H1 (cell line): ENCODE results near the gene PSMD5. TPM values are rescaled to one million over a fixed set of nuclear protein-coding genes. Genes with fewer than 3 reads are reported as not detected.

Source experiments
- CTCF ChIA-PET: fragments of 300-600 bp; sonication (Branson Sonifier 250); formaldehyde crosslinking; loops from one replicate; lab custom pipeline; 2021; ENCODE audit not compliant: partially characterized antibody; lab: Charles Lee
- POLR2A ChIA-PET: fragments of 300-600 bp; sonication (Branson Sonifier 250); formaldehyde crosslinking; loops from one replicate; lab custom pipeline; 2021; ENCODE audit warnings: inconsistent platforms; ENCODE audit not compliant: partially characterized antibody; lab: Charles Lee
- DNase-seq, 2 experiments: peaks; one replicate each; pipeline versions ENCODE4 v3.0.0 to v3.0.0-alpha.2; 2010 to 2022; ENCODE audit warnings: low spot score in 2 of 2, low read depth in 1 of 2, mixed read lengths in 1 of 2
- FAIRE-seq: peaks from 2 replicates; lab custom pipeline; 2011; peaks lifted over from hg19 to GRCh38; lab: Jason Lieb, UNC
- H2AFZ ChIP-seq: 2 replicates; pipeline ENCODE4 v1.8.1; 2012; ENCODE audit warnings: low read length, inconsistent platforms
- H2AK5ac ChIP-seq: 2 replicates; pipeline ENCODE4 v1.6.1; 2013; ENCODE audit warnings: low read depth, low read length
- H2BK120ac ChIP-seq: replicated peaks from 2 replicates; pipeline ENCODE3; 2013; ENCODE audit warnings: low read depth, low read length, inconsistent platforms
- H2BK12ac ChIP-seq: 2 replicates; pipeline ENCODE4 v1.6.1; 2013; ENCODE audit warnings: low read depth, low read length
- H2BK15ac ChIP-seq: 2 replicates; pipeline ENCODE4 v1.6.1; 2013; ENCODE audit warnings: low read length
- H2BK20ac ChIP-seq: 2 replicates; pipeline ENCODE4 v1.6.1; 2013; ENCODE audit warnings: low read length
- H2BK5ac ChIP-seq: 2 replicates; pipeline ENCODE4 v1.6.1; 2013; ENCODE audit warnings: low read depth, low read length
- H3K14ac ChIP-seq: 2 replicates; pipeline ENCODE4 v1.6.1; 2013; ENCODE audit warnings: inconsistent platforms; ENCODE audit not compliant: insufficient read length
- H3K18ac ChIP-seq: 2 replicates; pipeline ENCODE4 v1.6.1; 2013; ENCODE audit warnings: low read length; ENCODE audit errors: extremely low read depth
- H3K23ac ChIP-seq: 2 replicates; pipeline ENCODE4 v1.6.1; 2013; ENCODE audit warnings: inconsistent platforms; ENCODE audit not compliant: insufficient read length
- H3K23me2 ChIP-seq: 2 replicates; pipeline ENCODE4 v1.6.1; 2013; ENCODE audit warnings: low read depth, low read length
- H3K27ac ChIP-seq: 2 replicates; pipeline ENCODE4 v1.6.1; 2011; ENCODE audit warnings: low read depth, low read length, inconsistent platforms
- H3K27me3 ChIP-seq, 4 experiments: replicated peaks in 1 of 4; 1 replicate in 1 of 4; 2 replicates in 3 of 4; pipeline versions ENCODE4 v1.6.1 to v1.8.1; 2011 to 2013; ENCODE audit warnings: low read length in 3 of 4, mild to moderate bottlenecking in 3 of 4, inconsistent platforms in 2 of 4, mixed read lengths in 2 of 4, moderate library complexity in 1 of 4; ENCODE audit not compliant: control insufficient read depth in 3 of 4, insufficient read depth in 3 of 4; ENCODE audit errors: extremely low read depth in 1 of 4
- H3K36me3 ChIP-seq, 4 experiments: 2 replicates each; pipeline versions ENCODE4 v1.6.1 to v1.8.1; 2011 to 2013; ENCODE audit warnings: mild to moderate bottlenecking in 4 of 4, low read length in 3 of 4, moderate library complexity in 2 of 4, control low read depth in 1 of 4, inconsistent platforms in 1 of 4; ENCODE audit not compliant: insufficient read depth in 4 of 4, control insufficient read depth in 2 of 4
- H3K4ac ChIP-seq: replicated peaks from 2 replicates; pipeline ENCODE3; 2013; ENCODE audit warnings: low read length, low read depth, mixed read lengths, inconsistent platforms; ENCODE audit not compliant: insufficient read length
- H3K4me1 ChIP-seq, 4 experiments: replicated peaks in 1 of 4; 1 replicate in 1 of 4; 2 replicates in 3 of 4; pipeline versions ENCODE4 v1.6.1 to v1.8.1; 2011 to 2013; ENCODE audit warnings: low read length in 3 of 4, inconsistent platforms in 2 of 4, mixed read lengths in 1 of 4; ENCODE audit not compliant: insufficient read depth in 4 of 4, control insufficient read depth in 3 of 4
- H3K4me2 ChIP-seq, 2 experiments: 2 replicates each; pipeline versions ENCODE4 v1.6.1 to v1.8.1; 2011 to 2013; ENCODE audit warnings: low read depth in 2 of 2, low read length in 2 of 2, control low read depth in 1 of 2, inconsistent platforms in 1 of 2, mild to moderate bottlenecking in 1 of 2; ENCODE audit not compliant: insufficient read depth in 1 of 2
- H3K4me3 ChIP-seq, 4 experiments: fragments of 200-600, 300-600 bp in 1 of 4; sonication (generic), shearing (Covaris generic), sonication (Bioruptor Twin) in 1 of 4; 2 replicates each; pipeline versions ENCODE4 v1.5.1 to v1.8.1; 2011 to 2016; ENCODE audit warnings: low read length in 4 of 4, low read depth in 3 of 4, control low read depth in 2 of 4, inconsistent platforms in 2 of 4, mild to moderate bottlenecking in 2 of 4, mixed read lengths in 1 of 4, moderate library complexity in 1 of 4; ENCODE audit not compliant: insufficient read depth in 2 of 4; ENCODE audit errors: extremely low read depth in 1 of 4
- H3K56ac ChIP-seq: replicated peaks from 2 replicates; pipeline ENCODE3; 2013; ENCODE audit warnings: low read depth, mild to moderate bottlenecking, mixed read lengths, low read length, inconsistent platforms; ENCODE audit not compliant: insufficient read length
- H3K79me1 ChIP-seq: 2 replicates; pipeline ENCODE4 v1.6.1; 2013; ENCODE audit warnings: low read depth, low read length, control low read depth
- H3K79me2 ChIP-seq, 2 experiments: 2 replicates each; pipeline versions ENCODE4 v1.6.1 to v1.8.1; 2012 to 2013; ENCODE audit warnings: low read length in 2 of 2, mild to moderate bottlenecking in 2 of 2, inconsistent platforms in 1 of 2; ENCODE audit not compliant: insufficient read depth in 2 of 2, control insufficient read depth in 1 of 2
- H3K9ac ChIP-seq, 4 experiments: replicated peaks in 1 of 4; 1 replicate in 1 of 4; 2 replicates in 3 of 4; pipeline versions ENCODE4 v1.6.1 to v1.8.1; 2011 to 2013; ENCODE audit warnings: low read depth in 3 of 4, low read length in 3 of 4, control low read depth in 2 of 4, mild to moderate bottlenecking in 2 of 4, moderate library complexity in 2 of 4, inconsistent platforms in 1 of 4; ENCODE audit errors: extremely low read depth in 1 of 4
- H3K9me3 ChIP-seq, 2 experiments: 2 replicates each; pipeline versions ENCODE4 v1.6.1 to v1.8.1; 2012 to 2013; ENCODE audit warnings: mild to moderate bottlenecking in 2 of 2, moderate library complexity in 2 of 2, control low read depth in 1 of 2, inconsistent platforms in 1 of 2, low read depth in 1 of 2, low read length in 1 of 2, mixed read lengths in 1 of 2; ENCODE audit not compliant: insufficient read depth in 2 of 2
- H4K20me1 ChIP-seq, 2 experiments: replicated peaks in 1 of 2; 2 replicates each; pipeline versions ENCODE3 to v1.8.1; 2011 to 2013; ENCODE audit warnings: inconsistent platforms in 2 of 2, low read length in 2 of 2, mild to moderate bottlenecking in 1 of 2; ENCODE audit not compliant: insufficient read depth in 2 of 2, control insufficient read depth in 1 of 2
- H4K5ac ChIP-seq: 2 replicates; pipeline ENCODE4 v1.6.1; 2013; ENCODE audit warnings: low read length, low read depth, mixed read lengths, inconsistent platforms; ENCODE audit not compliant: insufficient read length
- H4K8ac ChIP-seq: 2 replicates; pipeline ENCODE4 v1.8.0; 2013; ENCODE audit warnings: mild to moderate bottlenecking, moderate library complexity, low read length, inconsistent platforms; ENCODE audit not compliant: insufficient read depth; ENCODE audit errors: extremely low read depth
- H4K91ac ChIP-seq: replicated peaks from 2 replicates; pipeline ENCODE3; 2013; ENCODE audit warnings: low read length, mixed read lengths, inconsistent platforms; ENCODE audit not compliant: insufficient read length
- CREB1 ChIP-seq: IDR thresholded peaks from 2 replicates; pipeline ENCODE4 v1.6.1; 2012; ENCODE audit warnings: inconsistent platforms
- POLR2AphosphoS5 ChIP-seq: IDR thresholded peaks from 2 replicates; pipeline ENCODE4 v1.6.1; 2011; ENCODE audit warnings: low read depth, low read length
- RNF2 ChIP-seq: fragments of 200-900, 300-1000 bp; sonication (generic); IDR thresholded peaks from 2 replicates; pipeline ENCODE4 v1.7.1; 2016; ENCODE audit warnings: borderline replicate concordance, low read depth, mild to moderate bottlenecking, antibody characterized with exemption, low read length; ENCODE audit not compliant: poor library complexity, severe bottlenecking; ENCODE audit errors: missing control alignments
- TAF7 ChIP-seq: optimal IDR thresholded peaks from 2 replicates; pipeline ENCODE3; 2011; ENCODE audit warnings: low read depth, mild to moderate bottlenecking, inconsistent platforms, low read length, moderate library complexity, borderline replicate concordance
- WGBS, 2 experiments: shearing (Covaris generic) in 1 of 2; methylation state at CpG; one replicate each; pipeline versions ENCODE4 v1.1.6 to v1.1.7; 2013 to 2015; ENCODE audit warnings: low lambda C conversion rate in 2 of 2, mixed read lengths in 2 of 2, inconsistent platforms in 1 of 2, low coverage in 1 of 2, missing lambda C conversion rate in 1 of 2; ENCODE audit not compliant: insufficient replicate concordance in 2 of 2, insufficient coverage in 1 of 2, insufficient read length in 1 of 2; ENCODE audit errors: extremely low coverage in 1 of 2, missing lambda C conversion rate in 1 of 2; 5-methylcytosine and 5-hydroxymethylcytosine counted together
- polyA plus RNA-seq, 7 experiments: library from polyadenylated mRNA; depleted of rRNA in 3 of 7; stranded (reverse) in 5 of 7; unstranded in 2 of 7; fragments of >200 nt in 5 of 7; fragments of 200-250 nt in 2 of 7; gene quantifications; 1 replicate in 5 of 7; 2 replicates in 1 of 7; 4 replicates in 1 of 7; pipeline versions ENCODE4 v1.2.1 to v1.2.3, GENCODE V29; 2011 to 2013; ENCODE audit warnings: missing spikeins in 2 of 7, mixed read lengths in 2 of 7
- total RNA-seq: library from RNA; stranded (reverse); fragmentation: NEBNext Ultra II Directional; extraction: Animal tissue kit (Norgen Biotek cat#: 25700); gene quantifications from 2 replicates; pipeline ENCODE4 v1.2.1, GENCODE V29; 2021

PSMD5 gene
- total and polyA plus RNA-seq, 2 of the 8 experiments (the other 6 are each of a cell fraction or from before 2014, with no cell fraction given), result 19.2 to 30.5 TPM

DNA sequence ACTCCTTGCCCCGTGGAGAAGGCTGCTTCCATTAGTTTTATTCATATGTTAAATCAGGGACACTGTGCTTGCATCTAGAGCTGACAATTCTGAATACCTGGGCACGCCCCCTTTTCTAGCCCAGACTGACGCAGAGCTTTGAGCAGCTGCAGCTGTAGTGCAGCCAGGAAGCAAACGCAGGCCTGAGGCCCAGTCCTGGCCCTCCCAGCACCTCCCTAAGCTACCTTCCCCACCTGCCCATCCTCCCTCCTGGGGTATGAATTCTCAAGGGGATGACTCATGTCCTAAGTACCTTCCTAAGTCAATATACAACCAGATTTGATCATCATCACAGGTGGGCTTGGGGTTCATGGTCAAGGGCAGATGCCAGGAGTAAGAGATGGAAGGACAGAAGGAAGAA, 30.8 kb upstream of the PSMD5 start:
- Histone ChIP-seq H3K4me2 (peak overlapping the region; percentile 53 to 69), H3K23ac (no peak overlapping the region), H2AFZ (no peak overlapping the region), H4K8ac (no peak overlapping the region), H3K27me3 (peaks cover 0 to 4% (median 1%) of the 10 kb centered on the region in 4 experiments; a peak in 3 of 7 replicates), H3K4ac (no peak overlapping the region), H3K79me2 (no peaks in the 10 kb centered on the region), H3K9ac (no peak overlapping the region), H2AK5ac (no peak overlapping the region), H4K91ac (peak overlapping the region; percentile 96), H3K4me3 (peak overlapping the region in 2 of 4 experiments; percentile 8 to 39; a peak in 2 of 8 replicates), H3K4me1 (peaks cover 23 to 54% (median 34%) of the 10 kb centered on the region in 4 experiments), H2BK120ac (no peak overlapping the region), H3K79me1 (no peaks in the 10 kb centered on the region), H2BK20ac (peak overlapping the region; percentile 24; the same call in 1 of the 2 replicates), H3K36me3 (peaks cover 0 to 3% (median 0%) of the 10 kb centered on the region in 4 experiments; a peak in 1 of 8 replicates), H3K9me3 (no peaks in the 10 kb centered on the region), H2BK15ac (no peak overlapping the region), H4K20me1 (no peaks in the 10 kb centered on the region), H3K14ac (no peak overlapping the region), H4K5ac (no peak overlapping the region), H3K27ac (peak overlapping the region; percentile 78), H2BK12ac (peak overlapping the region; percentile 91; the same call in 1 of the 2 replicates), H2BK5ac (peak overlapping the region; percentile 98), H3K56ac (no peak overlapping the region), H3K18ac (peak overlapping the region; percentile 93), H3K23me2 (peaks cover 10% of the 10 kb centered on the region)
- peak; percentile 77 to 95 for DNase-seq
- CTCF ChIA-PET, result interaction anchor here (0.8 to 2.3 kb wide), 10 partner anchors 10 to 144 kb away, joined by 3 to 11 read pairs (median 4); no protein-coding TSS in a partner anchor
- POLR2A ChIA-PET, result interaction anchor here (0.9 to 2.7 kb wide), 13 partner anchors 11 to 69 kb away, joined by 3 to 12 read pairs (median 5); no protein-coding TSS in a partner anchor
- no peak for FAIRE-seq
- WGBS, 2 experiments, result 16% methylated on average over 4 of the region's 4 CpGs; no CpG with 5 or more reads in 1 of the 2 experiments
- TF ChIP-seq RNF2 (no peak), CREB1 (peak; percentile 20; the same call in 1 of the 2 replicates), TAF7 (no peak), POLR2AphosphoS5 (no peak)
